CD14-positive monocyte (primary cell): ENCODE results near the gene AHSA1. TPM values are rescaled to one million over a fixed set of nuclear protein-coding genes. Genes with fewer than 3 reads are reported as not detected.

ENCODE experiments used
- DNase-seq, 3 donors: peaks; one replicate each; pipeline ENCODE4 v3.0.0-alpha.2; 2011 to 2022
- H2AFZ ChIP-seq: 2 replicates; pipeline ENCODE4 v1.6.0; 2012; ENCODE audit warnings: mild to moderate bottlenecking, low read depth, low read length, inconsistent platforms; ENCODE audit not compliant: insufficient read depth, poor library complexity, severe bottlenecking
- H3K27ac ChIP-seq, 2 donors: 1 replicate in 1 of 2; 2 replicates in 1 of 2; pipeline ENCODE4 v1.5.1; 2012 to 2013; ENCODE audit warnings: low read length in 2 of 2, control low read depth in 1 of 2, inconsistent platforms in 1 of 2, low read depth in 1 of 2, mild to moderate bottlenecking in 1 of 2
- H3K27me3 ChIP-seq, 2 donors: one replicate each; pipeline versions ENCODE4 v1.6.0 to v1.6.1; 2011 to 2013; ENCODE audit warnings: low read length in 2 of 2; ENCODE audit not compliant: control insufficient read depth in 2 of 2, insufficient read depth in 2 of 2
- H3K36me3 ChIP-seq, 2 donors: replicated peaks in 1 of 2; 1 replicate in 1 of 2; 2 replicates in 1 of 2; pipeline versions ENCODE4 v1.5.1 to v1.6.1; 2012 to 2013; ENCODE audit warnings: low read length in 2 of 2, control low read depth in 1 of 2, inconsistent platforms in 1 of 2, mild to moderate bottlenecking in 1 of 2; ENCODE audit not compliant: insufficient read depth in 2 of 2, control insufficient read depth in 1 of 2
- H3K4me1 ChIP-seq, 2 donors: 1 replicate in 1 of 2; 2 replicates in 1 of 2; pipeline versions ENCODE4 v1.5.1 to v1.6.1; 2012 to 2013; ENCODE audit warnings: low read length in 2 of 2, control low read depth in 1 of 2, inconsistent platforms in 1 of 2, mild to moderate bottlenecking in 1 of 2, moderate library complexity in 1 of 2; ENCODE audit not compliant: insufficient read depth in 2 of 2, control insufficient read depth in 1 of 2
- H3K4me2 ChIP-seq: replicated peaks from 2 replicates; pipeline ENCODE3; 2012; ENCODE audit warnings: low read length, moderate library complexity, mild to moderate bottlenecking; ENCODE audit not compliant: poor library complexity, severe bottlenecking; ENCODE audit errors: extremely low read depth
- H3K4me3 ChIP-seq, 3 experiments: fragments of 200-600 bp in 1 of 3; sonication (generic) in 1 of 3; replicated peaks in 1 of 3; 1 replicate in 2 of 3; 2 replicates in 1 of 3; pipeline ENCODE4 v1.5.1; 2011 to 2013; ENCODE audit warnings: low read length in 3 of 3, mild to moderate bottlenecking in 3 of 3, control low read depth in 2 of 3, low read depth in 2 of 3, inconsistent platforms in 1 of 3, moderate library complexity in 1 of 3
- H3K79me2 ChIP-seq: 2 replicates; pipeline ENCODE4 v1.6.0; 2012; ENCODE audit warnings: mild to moderate bottlenecking, control low read depth, inconsistent platforms, low read length, moderate library complexity; ENCODE audit not compliant: insufficient read depth
- H3K9ac ChIP-seq: 2 replicates; pipeline ENCODE4 v1.6.0; 2017; ENCODE audit warnings: low read length, mild to moderate bottlenecking; ENCODE audit not compliant: insufficient read depth, poor library complexity, severe bottlenecking
- H3K9me3 ChIP-seq, 2 donors: replicated peaks in 1 of 2; 1 replicate in 1 of 2; 2 replicates in 1 of 2; pipeline versions ENCODE4 v1.5.1 to v1.6.1; 2012 to 2013; ENCODE audit warnings: low read length in 2 of 2, control low read depth in 1 of 2; ENCODE audit not compliant: control insufficient read depth in 1 of 2, insufficient read depth in 1 of 2
- H4K20me1 ChIP-seq: 2 replicates; pipeline ENCODE4 v1.6.0; 2012; ENCODE audit warnings: mild to moderate bottlenecking, low read length, control low read depth, moderate library complexity; ENCODE audit not compliant: insufficient read depth
- H3K27ac Mint-ChIP-seq, 7 donors: one replicate each; pipeline ENCODE4 v1.8.0; 2020; ENCODE audit warnings: mild to moderate bottlenecking in 7 of 7, mixed read lengths in 7 of 7, moderate library complexity in 6 of 7, inconsistent platforms in 2 of 7
- H3K27me3 Mint-ChIP-seq, 3 donors: one replicate each; pipeline ENCODE4 v1.8.0; 2021 to 2022; ENCODE audit warnings: low read depth in 3 of 3, mild to moderate bottlenecking in 3 of 3, mixed read lengths in 3 of 3, moderate library complexity in 3 of 3, inconsistent platforms in 1 of 3
- H3K36me3 Mint-ChIP-seq, 2 donors: one replicate each; pipeline ENCODE4 v1.8.0; 2020; ENCODE audit warnings: mixed read lengths in 2 of 2, inconsistent platforms in 1 of 2, mild to moderate bottlenecking in 1 of 2
- H3K4me1 Mint-ChIP-seq: one replicate; pipeline ENCODE4 v1.8.0; 2020; ENCODE audit warnings: mild to moderate bottlenecking, mixed read lengths
- H3K4me3 Mint-ChIP-seq, 2 donors: one replicate each; pipeline ENCODE4 v1.8.0; 2020; ENCODE audit warnings: mild to moderate bottlenecking in 2 of 2, mixed read lengths in 2 of 2, moderate library complexity in 1 of 2
- H3K9me3 Mint-ChIP-seq, 7 donors: one replicate each; pipeline ENCODE4 v1.8.0; 2020 to 2022; ENCODE audit warnings: mixed read lengths in 7 of 7, mild to moderate bottlenecking in 6 of 7, moderate library complexity in 6 of 7, inconsistent platforms in 2 of 7
- CTCF ChIP-seq: fragments of 200-600 bp; IDR thresholded peaks from one replicate; pipeline ENCODE4 v1.8.0; 2022; ENCODE audit warnings: antibody characterized with exemption, mild to moderate bottlenecking
- WGBS: methylation state at CpG from one replicate; pipeline ENCODE4 v1.1.5; 2013; ENCODE audit warnings: missing lambda C conversion rate; ENCODE audit not compliant: insufficient coverage; 5-methylcytosine and 5-hydroxymethylcytosine counted together
- intact Hi-C, 2 donors: fragments of 100-400 bp; cut with micrococcal nuclease; formaldehyde crosslinking; loops; one replicate each; pipeline versions ENCODE4 v1.15.0 to v1.15.1; 2023
- polyA plus RNA-seq, 3 donors: library from polyadenylated mRNA; depleted of rRNA in 1 of 3; unstranded in 2 of 3; stranded (reverse) in 1 of 3; fragments of 300-500 nt in 2 of 3; fragments of >200 nt in 1 of 3; fragmentation: Illumina TruSeq in 2 of 3; gene quantifications; 1 replicate in 2 of 3; 2 replicates in 1 of 3; pipeline ENCODE4 v1.2.3, GENCODE V29; 2012 to 2021

AHSA1 gene
- polyA plus RNA-seq, 3 donors = 59.5 to 72.5 (median 71.5) TPM

- Mint-ChIP-seq H3K4me1 (peaks cover 25% of the 10 kb centered on the region), H3K27me3 (no peaks in the 10 kb centered on the region), H3K4me3 (peak overlapping the region; percentile 100), H3K27ac (peak overlapping the region; percentile 92 to 100 (median 95)), H3K9me3 (peaks cover 0 to 2% (median 0%) of the 10 kb centered on the region in 7 donors), H3K36me3 (peaks cover 33 to 41% of the 10 kb centered on the region in 2 donors)
- Histone ChIP-seq H3K9me3 (no peaks in the 10 kb centered on the region), H3K36me3 (peaks cover 31 to 41% of the 10 kb centered on the region in 2 donors), H3K4me2 (peak overlapping the region; percentile 96), H3K9ac (peak overlapping the region; percentile 80), H3K4me3 (peak overlapping the region; percentile 80 to 92 (median 87)), H3K79me2 (peaks cover 61% of the 10 kb centered on the region), H2AFZ (peak overlapping the region; percentile 95), H3K27ac (peak overlapping the region; percentile 66 to 85), H4K20me1 (peaks cover 20% of the 10 kb centered on the region), H3K27me3 (no peaks in the 10 kb centered on the region), H3K4me1 (peaks cover 19 to 31% of the 10 kb centered on the region in 2 donors)
- no peak for TF ChIP-seq CTCF
- intact Hi-C loops = loop anchor here (2.0 to 5.0 kb wide), 5 partner anchors 80 to 304 kb away; partner anchors contain the start of genes GSTZ1 (in 2 of the 2), POMT2 (in 2 of the 2), SAMD15 (in 2 of the 2) and TMED8 (in 2 of the 2)
- peak in 1 of 3 donors; percentile 6 for DNase-seq
- 0% methylated on average over 14 of the region's 18 CpGs for WGBS
Observed at GRCh38 chr14:77457115-77457521, 775 bp upstream of the AHSA1 start.

GRCh38 chr14:77458249-77458950 lies 507 bp downstream of the AHSA1 start:
- TF ChIP-seq CTCF = no peak
- Histone ChIP-seq H3K9ac (peak overlapping the region; percentile 80), H3K4me1 (peaks cover 19 to 31% of the 10 kb centered on the region in 2 donors), H3K79me2 (peaks cover 61% of the 10 kb centered on the region), H3K36me3 (peaks cover 34 to 41% of the 10 kb centered on the region in 2 donors), H3K4me2 (peak overlapping the region; percentile 96), H2AFZ (peak overlapping the region; percentile 95), H4K20me1 (peaks cover 21% of the 10 kb centered on the region), H3K4me3 (peak overlapping the region; percentile 80 to 92 (median 87)), H3K9me3 (no peaks in the 10 kb centered on the region), H3K27me3 (no peaks in the 10 kb centered on the region), H3K27ac (peak overlapping the region; percentile 66 to 85)
- H3K27ac Mint-ChIP-seq = peak overlapping the region; percentile 96 to 100 (median 99)
- peaks cover 25% of the 10 kb centered on the region for H3K4me1 Mint-ChIP-seq
- no peaks in the 10 kb centered on the region for H3K27me3 Mint-ChIP-seq
- WGBS = 0% methylated on average over 25 of the region's 29 CpGs
- DNase-seq = peak in 2 of 3 donors; percentile 7 to 9
- intact Hi-C loops = loop anchor here (5.0 kb wide), 3 partner anchors 81 to 249 kb away; partner anchors contain the start of genes SAMD15 (in 2 of the 2), TMED8 (in 2 of the 2), ALKBH1 (in 1 of the 2) and GSTZ1 (in 1 of the 2)
- H3K4me3 Mint-ChIP-seq = peak overlapping the region; percentile 100
- peaks cover 0 to 2% (median 0%) of the 10 kb centered on the region in 7 donors for H3K9me3 Mint-ChIP-seq
- H3K36me3 Mint-ChIP-seq = peaks cover 35 to 41% of the 10 kb centered on the region in 2 donors
